ENCODE data around the gene NDFIP2.

The NDFIP2 gene

GRCh38 chr13:79497064-79497463, 16.1 kb downstream of the NDFIP2 start:
- DNase-seq (ENCODE audit: low spot score) = no peak

- no peak for DNase-seq (ENCODE audit: low spot score)
Observed at GRCh38 chr13:79497852-79498251, 16.9 kb downstream of the NDFIP2 start.

- no peak for DNase-seq (ENCODE audit: low spot score)
Observed at GRCh38 chr13:79500829-79501228, 19.9 kb downstream of the NDFIP2 start.

GRCh38 chr13:79501538-79502232, 20.7 kb downstream of the NDFIP2 start:
- DNase-seq (ENCODE audit: low spot score) = no peak

GRCh38 chr13:79502859-79503468, 22.0 kb downstream of the NDFIP2 start:
- no peak for DNase-seq (ENCODE audit: low spot score)

- DNase-seq (ENCODE audit: low spot score) = no peak
Observed at GRCh38 chr13:79503473-79504017, 22.6 kb downstream of the NDFIP2 start.

- DNase-seq (ENCODE audit: low spot score) = no peak
Observed at GRCh38 chr13:79508224-79508961, 27.4 kb downstream of the NDFIP2 start.

GRCh38 chr13:79511611-79512010, 30.7 kb downstream of the NDFIP2 start:
- no peak for DNase-seq (ENCODE audit: low spot score)

- no peak for DNase-seq (ENCODE audit: low spot score)
Observed at GRCh38 chr13:79512950-79513349, 32.0 kb downstream of the NDFIP2 start.

GRCh38 chr13:79516595-79516994, 35.6 kb downstream of the NDFIP2 start:
- DNase-seq (ENCODE audit: low spot score) = no peak

GRCh38 chr13:79519255-79519654, 38.3 kb downstream of the NDFIP2 start:
- no peak for DNase-seq (ENCODE audit: low spot score)

- DNase-seq (ENCODE audit: low spot score) = no peak
Observed at GRCh38 chr13:79522583-79522982, 41.6 kb downstream of the NDFIP2 start.

- DNase-seq (ENCODE audit: low spot score) = peak; percentile 50
Observed at GRCh38 chr13:79525064-79525857, 44.3 kb downstream of the NDFIP2 start.

GRCh38 chr13:79527698-79528097, 46.7 kb downstream of the NDFIP2 start:
- no peak for DNase-seq (ENCODE audit: low spot score)

GRCh38 chr13:79528356-79528755, 47.4 kb downstream of the NDFIP2 start:
- no peak for DNase-seq (ENCODE audit: low spot score)

GRCh38 chr13:79528759-79529191, 47.8 kb downstream of the NDFIP2 start:
- DNase-seq (ENCODE audit: low spot score) = no peak

GRCh38 chr13:79529817-79530216, 48.9 kb downstream of the NDFIP2 start:
- DNase-seq (ENCODE audit: low spot score) = no peak

- peak; percentile 88 for DNase-seq (ENCODE audit: low spot score)
Observed at GRCh38 chr13:79530270-79530669, 49.3 kb downstream of the NDFIP2 start.

- DNase-seq (ENCODE audit: low spot score) = no peak
Observed at GRCh38 chr13:79531542-79532254, 50.7 kb downstream of the NDFIP2 start.

- DNase-seq (ENCODE audit: low spot score) = no peak
Observed at GRCh38 chr13:79532576-79532975, 51.6 kb downstream of the NDFIP2 start.

GRCh38 chr13:79533781-79534400, 52.9 kb downstream of the NDFIP2 start:
- DNase-seq (ENCODE audit: low spot score) = no peak

All from pons (tissue), 1 donor.